Stimulated activated CD8-positive, alpha-beta memory T cell treated with anti-CD3 and anti-CD28 coated beads, Interleukin-7, amount 100 ng/mL, for 4 hours (primary cell): ENCODE measurements around the gene RPS27.
"Not testable (repeated sequence)": the region's sequence is repeated elsewhere in the genome, so short reads cannot be mapped to it uniquely, and the experiment has no call there.

Source experiments
- DNase-seq, 2 donors: peaks; one replicate each; pipeline ENCODE4 v3.0.0-alpha.2; 2020; ENCODE audit warnings: low read depth in 2 of 2

The RPS27 gene

DNA sequence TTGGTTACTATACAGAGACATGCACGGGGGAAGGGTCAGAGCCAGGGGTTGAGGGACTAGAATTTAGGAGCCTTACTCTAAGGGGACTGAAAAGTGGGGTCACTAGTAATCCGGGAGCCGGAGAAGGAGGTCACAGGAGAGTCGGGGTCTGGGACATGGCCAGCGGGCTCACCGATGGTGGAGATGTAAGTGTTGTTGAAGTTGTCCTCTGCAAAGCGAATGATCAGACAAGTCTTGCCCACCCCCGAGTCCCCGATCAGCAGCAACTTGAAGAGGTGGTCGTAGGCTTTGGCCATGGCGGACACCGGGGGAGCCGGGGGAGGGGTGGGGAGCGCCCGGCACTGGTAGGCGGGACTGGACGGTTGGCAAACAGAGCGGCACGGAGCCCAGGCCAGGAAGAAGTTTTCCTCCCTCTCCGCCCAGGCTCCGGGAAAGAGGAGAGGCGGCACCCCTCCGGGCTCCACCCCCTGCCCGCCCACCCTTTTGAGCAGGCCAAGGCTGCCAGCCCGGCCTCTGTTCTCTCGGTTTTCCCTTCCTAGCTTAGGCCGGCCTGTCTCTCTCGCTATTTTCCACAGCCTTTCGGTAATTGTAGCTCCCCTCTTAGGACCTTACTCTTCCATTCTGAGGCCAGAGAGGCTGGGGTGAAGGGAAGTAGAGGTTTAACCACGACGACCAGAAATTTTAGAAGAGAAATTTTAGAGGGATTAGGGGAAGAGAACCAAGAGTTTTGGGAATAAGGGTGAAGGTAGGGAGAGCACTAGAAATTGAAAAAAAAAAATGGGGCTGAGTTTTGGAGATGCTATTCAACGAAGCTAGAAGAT is 4.4 kb upstream of the RPS27 start, which contains the start of gene RAB13:
Gene RAB13, minus strand, starts transcription at position 399 of the 821 bp plus-strand sequence. Its CDS starts 103 bp downstream, at position 296.
- DNase-seq, result no peak

DNA sequence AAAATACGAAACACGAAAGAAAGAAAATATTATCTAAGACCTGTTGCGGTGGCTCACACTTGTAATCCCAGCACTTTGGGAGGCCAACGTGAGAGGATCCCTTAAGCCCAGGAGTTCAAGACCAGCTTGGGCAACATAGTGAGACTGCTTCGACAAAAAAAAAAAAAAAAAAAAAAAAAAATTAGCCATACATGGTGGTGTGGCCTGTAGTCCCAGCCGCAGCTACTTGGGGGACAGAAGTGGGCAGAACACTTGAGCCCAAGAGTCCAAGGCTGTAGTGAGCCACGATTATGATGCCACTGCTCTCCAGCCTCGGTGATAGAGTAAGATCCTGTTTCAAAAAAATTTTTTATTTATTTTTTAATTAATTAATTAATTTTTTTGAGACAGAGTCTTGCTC is 2.9 kb upstream of the RPS27 start:
- DNase-seq, result no peak

DNA sequence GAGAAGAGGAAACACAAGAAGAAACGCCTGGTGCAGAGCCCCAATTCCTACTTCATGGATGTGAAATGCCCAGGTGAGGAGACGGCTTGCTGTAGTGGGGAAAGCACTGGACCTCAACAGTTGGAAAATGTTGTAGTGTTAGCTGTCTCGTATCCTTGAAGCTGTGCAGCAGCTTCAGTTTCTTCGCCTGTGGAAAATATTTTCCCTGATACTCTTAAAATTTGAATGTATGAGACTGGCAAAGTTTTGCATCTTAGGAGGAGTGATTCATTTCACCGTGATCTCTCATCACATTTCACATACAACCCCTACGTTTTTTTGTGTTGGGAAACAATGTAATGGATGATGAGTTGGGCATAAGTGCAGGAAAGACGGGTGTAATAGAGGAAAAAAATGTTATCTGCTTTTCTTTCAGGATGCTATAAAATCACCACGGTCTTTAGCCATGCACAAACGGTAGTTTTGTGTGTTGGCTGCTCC is 629 bp downstream of the RPS27 start:
- DNase-seq, result no peak

DNA sequence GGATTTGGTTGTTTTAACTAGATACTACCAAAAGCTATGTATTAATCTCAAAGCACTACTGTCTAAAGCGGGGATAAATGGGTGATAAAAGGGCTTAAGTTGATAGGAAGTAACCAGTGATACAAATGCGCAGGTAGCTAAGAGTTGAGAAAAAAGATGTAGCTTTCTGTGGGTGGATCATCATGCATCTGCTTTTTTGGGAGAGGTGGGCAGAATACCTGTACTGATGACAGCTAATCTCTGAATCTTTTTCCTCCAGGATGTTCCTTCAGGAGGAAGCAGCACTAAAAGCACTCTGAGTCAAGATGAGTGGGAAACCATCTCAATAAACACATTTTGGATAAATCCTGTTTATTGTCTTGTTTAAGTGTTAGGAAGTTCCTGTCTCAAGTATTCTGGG is 1.2 kb downstream of the RPS27 start:
- no peak for DNase-seq

DNA sequence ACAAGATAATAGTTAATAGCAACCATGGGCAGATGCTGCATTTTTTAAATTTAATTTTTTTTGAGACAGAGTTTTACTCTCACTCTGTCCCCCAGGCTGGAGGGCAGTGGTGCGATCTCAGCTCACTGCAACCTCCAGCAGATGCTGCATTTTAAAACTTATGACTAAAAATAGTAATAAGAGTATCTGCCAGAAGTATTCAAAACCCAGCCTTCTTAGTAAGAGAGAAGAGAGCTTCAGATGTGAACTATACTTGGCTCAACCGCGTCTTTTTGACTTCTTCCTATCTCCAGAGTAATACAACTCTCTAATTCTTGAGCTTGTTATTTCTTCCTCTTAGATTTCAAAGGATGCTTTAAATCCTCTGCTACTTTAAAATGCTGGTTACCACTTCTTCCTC is 4.6 kb downstream of the RPS27 start:
- no peak for DNase-seq

DNA sequence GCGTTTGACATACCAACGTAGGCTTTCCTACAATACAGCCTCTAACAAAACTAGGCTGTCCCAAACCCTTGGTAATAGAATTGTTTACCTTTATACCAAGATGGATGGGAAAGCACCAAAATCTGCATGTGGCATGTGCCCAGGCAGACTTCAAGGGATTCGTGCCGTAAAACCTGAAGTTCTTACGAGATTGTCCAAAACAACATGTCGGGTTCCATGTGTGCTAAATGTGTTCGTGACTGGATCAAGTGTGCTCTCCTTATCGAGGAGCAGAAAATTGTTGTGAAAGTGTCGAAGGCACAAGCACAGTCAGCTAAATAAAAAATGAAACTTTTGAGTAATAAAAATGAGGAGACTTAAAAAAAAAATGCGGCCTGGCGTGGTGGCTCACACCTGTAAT is 5.1 kb downstream of the RPS27 start:
- DNase-seq, result no peak

DNA sequence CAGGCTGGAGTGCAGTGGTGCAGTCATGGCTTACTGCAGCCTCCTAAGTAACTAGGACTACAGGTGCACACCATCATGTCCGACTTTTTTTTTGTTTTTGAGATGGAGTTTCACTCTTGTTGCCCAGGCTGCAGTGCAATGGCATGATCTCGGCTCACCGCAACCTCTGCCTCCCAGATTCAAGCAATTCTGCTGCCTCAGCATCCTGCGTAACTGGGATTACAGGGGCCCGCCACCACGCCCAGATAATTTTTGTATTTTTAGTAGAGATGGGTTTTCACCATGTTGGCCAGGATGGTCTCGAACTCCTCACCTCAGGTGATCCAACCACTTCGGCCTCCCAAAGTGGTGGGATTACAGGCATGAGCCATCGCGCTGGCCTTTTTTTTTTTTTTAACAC is 6.3 kb downstream of the RPS27 start:
- DNase-seq, result not testable (repeated sequence)

DNA sequence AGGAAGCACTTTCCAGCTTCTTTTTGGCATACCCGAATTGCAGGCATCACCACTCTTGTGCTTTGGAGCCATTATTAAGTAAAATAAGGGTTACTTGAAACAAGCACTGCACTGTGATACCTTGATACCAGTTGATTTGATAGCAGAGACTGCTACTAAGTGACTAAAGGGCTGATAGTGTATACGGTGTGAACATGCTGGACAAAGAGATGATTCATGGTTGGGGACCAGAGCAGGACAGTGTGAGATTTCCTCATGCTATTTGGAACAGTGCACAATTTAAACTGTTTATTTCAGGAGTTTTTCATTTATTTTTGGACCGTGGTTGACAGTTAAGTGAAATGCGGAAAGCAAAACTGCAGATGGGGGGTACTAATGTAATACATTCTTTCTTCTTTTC is 9.9 kb downstream of the RPS27 start:
- no peak for DNase-seq

DNA sequence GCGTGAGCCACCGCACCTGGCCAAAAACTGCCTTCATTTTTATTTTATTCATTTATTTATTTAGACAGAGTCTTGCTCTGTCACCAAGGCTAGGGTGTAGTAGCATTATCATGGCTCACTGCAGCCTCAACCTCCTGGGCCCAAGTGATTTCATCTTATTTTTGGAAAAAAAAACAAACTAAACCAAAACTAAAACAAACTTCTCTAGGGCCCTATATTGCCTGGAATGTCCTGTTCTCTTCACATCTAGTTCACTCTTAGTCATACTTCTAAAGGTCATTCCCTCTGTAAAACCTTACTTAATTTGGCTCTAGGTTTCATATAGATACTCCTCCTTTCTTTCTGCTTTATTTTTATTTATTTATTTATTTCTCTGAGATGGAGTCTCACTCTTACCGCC is 15.6 kb downstream of the RPS27 start:
- no peak for DNase-seq

DNA sequence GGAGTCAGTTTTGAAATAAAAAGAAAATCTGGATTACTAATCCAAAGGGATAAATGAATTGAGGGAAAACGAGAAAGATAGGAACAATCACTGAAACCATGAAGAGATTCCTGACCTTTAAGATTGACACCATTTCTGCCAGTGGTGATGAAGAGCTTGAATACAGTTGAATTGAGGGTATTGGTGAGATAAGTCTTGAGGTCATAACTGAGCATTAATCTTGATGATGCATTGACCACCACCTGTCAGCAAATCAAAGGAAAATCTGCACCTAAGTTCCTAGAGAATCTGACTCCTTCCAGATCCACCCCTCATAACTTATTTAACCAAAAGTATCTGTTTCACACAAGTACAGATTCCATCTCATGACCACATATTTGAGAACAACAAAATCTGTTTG is 21.6 kb downstream of the RPS27 start:
- no peak for DNase-seq

DNA sequence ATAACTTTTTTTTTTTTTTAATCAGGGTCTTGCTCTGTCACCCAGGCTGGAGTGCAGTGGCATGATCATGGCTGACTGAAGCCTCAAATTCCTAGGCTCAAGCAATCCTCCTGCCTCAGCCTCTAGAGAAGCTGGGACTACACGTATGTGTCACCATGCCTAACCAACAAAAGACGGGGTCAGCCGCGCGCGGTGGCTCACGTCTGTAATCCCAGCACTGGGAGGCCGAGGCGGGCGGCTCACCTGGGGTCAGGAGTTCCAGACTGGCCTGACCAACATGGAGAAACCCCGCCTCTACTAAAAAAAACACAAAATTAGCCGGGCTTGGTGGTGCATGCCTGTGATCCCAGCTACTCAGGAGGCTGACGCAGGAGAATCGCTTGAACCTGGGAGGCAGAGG is 22.0 kb downstream of the RPS27 start:
- not testable (repeated sequence) for DNase-seq

DNA sequence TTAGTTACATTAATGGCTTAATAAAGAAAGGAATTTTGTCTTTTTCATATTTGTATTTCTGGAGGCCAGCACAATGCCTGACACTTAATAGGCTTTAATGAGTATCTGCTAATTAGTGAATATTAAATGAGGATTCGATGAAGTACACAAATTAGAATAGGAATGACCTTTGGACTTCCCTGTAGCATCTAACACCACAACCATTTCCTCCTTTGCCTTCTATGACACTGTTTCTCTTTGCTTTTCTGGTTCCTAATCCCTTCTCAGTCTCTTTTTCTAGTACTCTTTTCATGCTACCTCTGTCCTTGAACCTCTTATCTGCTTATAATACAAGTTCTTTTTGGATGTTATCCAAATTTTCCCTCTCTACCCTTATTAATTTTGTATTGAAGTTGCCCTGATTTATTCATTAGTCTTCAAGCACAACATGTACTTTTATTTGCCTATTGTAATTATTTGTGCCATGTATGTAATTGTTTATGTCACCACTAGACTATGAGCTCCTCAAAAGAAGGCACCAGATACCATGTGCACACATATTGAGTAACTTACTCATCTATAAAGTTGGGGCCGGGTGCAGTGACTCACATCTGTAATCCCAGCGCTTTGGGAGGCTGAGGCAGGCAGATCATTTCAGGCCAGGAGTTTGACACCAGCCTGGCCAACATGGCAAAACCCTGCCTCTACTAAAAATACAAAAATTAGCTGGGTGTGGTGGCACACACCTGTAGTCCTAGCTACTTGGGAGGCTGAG is 23.8 kb downstream of the RPS27 start:
- no peak for DNase-seq

DNA sequence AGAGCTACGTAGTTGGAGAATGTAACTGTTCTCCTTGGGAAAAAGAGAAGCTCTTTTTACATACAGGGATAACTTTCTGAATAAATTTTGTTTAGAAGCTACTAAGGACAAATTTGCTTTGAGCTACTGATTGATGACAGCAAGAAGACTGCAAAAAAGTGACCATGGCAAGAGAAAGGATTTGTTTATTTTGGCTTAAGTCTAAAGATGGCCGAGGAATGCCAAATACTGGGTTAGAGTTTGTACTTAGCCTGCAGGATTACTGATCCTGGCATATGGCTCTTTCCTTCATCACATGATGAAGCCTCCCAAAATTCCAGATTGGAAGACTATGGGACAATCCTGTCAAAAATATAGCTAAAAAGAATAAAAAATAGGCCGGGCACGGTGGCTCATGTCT is 28.7 kb downstream of the RPS27 start:
- no peak for DNase-seq

DNA sequence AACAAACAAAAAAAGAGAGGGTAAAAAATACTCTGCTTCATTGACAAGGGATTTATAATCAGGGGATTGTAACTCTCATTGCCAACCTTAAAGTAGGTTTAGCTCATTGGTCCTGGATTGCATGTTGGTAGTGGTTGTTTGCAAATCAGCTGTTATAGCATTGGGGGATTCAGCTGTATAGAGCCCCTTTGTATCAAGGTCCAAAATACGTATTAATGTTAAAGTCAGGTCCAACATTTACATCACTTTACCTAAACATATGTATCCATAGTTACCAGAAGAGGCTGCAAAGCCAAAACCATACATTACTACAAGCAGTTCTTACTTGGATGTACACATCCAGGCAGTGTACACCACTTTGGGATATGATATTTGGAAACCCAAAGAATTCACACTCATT is 29.4 kb downstream of the RPS27 start:
- DNase-seq, result no peak

DNA sequence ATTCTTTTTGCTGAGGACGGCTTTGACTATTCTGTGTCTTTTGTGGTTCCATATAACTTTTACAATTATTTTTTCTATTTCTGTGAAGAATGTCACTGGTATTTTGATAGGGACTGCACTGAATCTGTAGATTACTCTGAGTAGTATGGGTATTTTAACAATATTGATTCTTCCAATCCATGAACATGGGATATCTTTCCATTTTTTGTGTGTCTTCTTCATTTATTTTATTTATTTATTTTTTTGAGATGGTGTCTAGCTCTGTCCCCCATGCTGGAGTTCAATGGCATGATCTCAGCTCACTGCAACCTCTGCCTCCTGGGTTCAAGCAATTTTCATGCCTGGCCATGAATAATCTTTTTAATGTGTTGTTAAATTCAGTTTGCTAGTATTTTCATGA is 43.1 kb downstream of the RPS27 start:
- DNase-seq, result not testable (repeated sequence)
